Medulla oblongata (tissue), 1 donor: ENCODE data around the gene GPI.
"Not testable (repeated sequence)": the region's sequence is repeated elsewhere in the genome, so short reads cannot be mapped to it uniquely, and the experiment has no call there.

Experiments
- DNase-seq: peaks from one replicate; pipeline ENCODE4 v3.0.0-alpha.2; 2015; ENCODE audit errors: extremely low spot score

The GPI gene

DNA sequence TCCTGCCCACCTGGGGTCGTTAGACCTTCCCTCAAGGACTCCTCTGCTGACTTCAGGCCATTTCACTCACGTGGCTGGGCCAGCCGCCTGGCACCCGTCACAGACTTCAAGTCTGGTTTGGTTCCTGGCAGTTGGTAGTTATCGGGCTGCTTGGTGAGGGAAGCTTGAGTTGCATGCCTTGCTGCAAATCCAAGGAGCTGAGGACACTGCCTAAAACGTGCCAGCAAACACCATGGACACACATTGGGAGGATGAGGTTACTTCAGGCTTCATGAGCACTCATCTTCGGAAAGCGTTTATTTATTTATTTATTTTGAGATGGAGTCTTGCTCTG is 2.6 kb downstream of the GPI start:
- no peak for DNase-seq

DNA sequence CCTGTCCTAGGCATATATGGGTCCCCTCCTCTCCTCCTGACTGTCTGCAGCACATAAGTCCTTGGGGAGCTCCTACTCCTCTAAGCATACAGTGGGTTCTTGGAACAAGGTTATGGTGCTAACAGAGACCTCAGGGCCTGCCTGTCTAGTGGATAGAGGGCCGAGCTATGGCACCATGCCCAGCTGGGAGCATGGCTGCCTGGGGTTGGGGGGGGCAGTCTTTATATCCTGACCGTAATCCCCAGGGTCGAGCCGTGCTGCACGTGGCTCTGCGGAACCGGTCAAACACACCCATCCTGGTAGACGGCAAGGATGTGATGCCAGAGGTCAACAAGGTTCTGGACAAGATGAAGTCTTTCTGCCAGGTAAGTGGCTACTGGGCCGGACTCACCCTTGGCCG is 3.3 kb downstream of the GPI start:
- DNase-seq, result no peak

DNA sequence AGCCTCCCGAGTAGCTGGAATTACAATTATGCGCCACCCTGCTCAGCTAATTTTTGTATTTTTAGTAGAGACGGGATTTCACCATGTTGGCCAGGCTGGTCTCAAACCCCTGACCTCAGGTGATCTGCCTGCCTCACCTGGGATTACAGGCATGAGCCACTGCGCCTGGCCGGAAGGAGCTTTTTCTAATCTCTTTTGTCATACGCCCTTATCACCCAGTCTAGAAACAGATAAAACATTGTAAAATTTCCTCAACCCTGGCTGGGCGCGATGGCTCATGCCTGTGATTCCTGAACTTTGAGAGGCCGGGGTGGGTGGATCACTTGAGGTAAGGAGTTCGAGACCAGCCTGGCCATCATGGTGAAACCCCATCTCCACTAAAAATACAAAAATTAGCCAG is 4.2 kb downstream of the GPI start:
- DNase-seq, result not testable (repeated sequence)

DNA sequence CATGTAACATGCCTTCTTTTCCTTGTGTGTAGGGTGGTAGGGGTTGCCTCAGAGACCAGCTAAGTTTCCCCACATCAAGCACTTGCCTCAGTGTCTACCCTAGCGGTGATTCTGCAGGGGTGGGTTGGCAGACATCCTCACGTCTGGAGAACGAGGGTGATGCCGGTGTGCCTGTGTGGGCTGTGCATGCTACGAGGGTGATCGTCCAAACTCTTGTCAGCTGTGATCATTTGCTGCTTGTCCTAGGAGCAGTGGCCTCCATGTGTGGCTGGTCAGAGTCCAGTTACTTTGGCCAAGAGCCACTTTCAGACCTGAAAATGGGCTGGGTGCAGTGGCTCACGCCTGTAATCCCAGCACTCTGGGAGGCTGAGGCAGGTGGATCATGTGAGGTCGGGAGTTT is 5.1 kb downstream of the GPI start:
- DNase-seq, result no peak

DNA sequence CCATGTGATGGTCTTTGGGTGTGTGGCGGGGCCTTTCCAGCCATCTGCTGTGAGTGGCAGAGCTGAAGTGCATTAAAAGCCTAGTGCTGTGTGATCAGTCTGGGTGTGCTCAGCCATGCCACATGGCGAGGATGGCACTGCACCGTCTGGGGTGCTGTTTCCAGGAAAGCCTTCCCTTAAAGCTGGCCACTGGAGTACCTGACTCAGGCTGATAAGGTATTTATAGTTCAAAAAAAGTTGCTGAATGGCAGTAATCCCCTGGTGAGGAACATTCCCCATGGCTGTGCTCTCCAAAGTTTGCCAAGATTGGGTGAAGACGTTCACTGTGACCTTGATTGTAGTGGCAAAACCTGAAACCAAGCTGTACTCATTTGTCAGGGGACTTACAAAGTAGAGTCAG is 6.0 kb downstream of the GPI start:
- no peak for DNase-seq

DNA sequence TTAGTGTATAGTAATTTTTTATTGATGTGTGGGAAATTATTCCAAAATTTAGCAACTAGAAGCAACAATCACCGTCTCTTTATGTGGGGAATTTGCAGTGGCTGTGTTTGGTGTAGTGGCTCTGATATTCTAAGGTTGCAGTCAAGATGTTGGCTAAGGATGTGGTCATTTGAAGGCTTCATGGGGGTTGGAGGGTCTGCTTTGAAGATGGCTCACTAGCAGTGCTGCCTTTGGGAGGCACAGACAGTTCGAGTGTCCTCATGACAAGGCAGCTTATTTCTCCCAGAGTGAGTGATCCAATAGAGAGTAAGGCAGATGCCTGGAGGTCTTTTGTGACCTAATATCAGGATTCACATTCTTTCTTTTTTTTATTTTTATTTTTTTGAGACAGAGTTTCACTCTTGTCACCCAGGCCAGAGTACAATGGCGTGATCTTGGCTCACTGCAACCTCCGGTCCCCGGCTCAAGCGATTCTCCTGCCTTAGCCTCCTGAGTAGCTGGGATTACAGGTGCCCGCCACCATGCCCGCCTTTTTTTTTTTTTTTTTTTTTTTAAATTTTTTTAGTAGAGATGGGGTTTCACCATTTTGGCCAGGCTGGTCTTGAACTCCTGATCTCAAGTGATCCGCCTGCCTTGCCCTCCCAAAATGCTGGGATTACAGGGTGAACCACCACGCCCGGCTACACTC is 8.7 kb downstream of the GPI start:
- DNase-seq, result no peak

DNA sequence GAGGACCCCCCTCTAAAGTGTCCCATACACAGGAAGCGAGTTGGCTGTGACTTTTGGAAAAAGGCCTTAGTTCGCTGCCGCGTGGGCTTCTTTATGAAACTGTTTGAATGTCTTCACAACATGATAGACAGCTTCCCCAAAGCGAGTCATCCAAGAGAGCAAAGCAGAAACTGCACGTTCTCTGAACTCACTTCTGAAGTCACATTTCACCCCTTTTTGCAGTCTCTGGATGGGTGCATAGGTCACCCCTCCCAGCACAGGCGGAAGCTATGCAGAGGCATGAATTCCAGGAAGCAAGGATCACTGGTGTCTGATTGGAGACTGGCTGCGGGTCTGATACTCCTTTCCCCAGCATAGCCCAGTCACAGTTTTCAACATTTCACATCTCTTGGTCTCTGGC is 10.6 kb downstream of the GPI start:
- no peak for DNase-seq

DNA sequence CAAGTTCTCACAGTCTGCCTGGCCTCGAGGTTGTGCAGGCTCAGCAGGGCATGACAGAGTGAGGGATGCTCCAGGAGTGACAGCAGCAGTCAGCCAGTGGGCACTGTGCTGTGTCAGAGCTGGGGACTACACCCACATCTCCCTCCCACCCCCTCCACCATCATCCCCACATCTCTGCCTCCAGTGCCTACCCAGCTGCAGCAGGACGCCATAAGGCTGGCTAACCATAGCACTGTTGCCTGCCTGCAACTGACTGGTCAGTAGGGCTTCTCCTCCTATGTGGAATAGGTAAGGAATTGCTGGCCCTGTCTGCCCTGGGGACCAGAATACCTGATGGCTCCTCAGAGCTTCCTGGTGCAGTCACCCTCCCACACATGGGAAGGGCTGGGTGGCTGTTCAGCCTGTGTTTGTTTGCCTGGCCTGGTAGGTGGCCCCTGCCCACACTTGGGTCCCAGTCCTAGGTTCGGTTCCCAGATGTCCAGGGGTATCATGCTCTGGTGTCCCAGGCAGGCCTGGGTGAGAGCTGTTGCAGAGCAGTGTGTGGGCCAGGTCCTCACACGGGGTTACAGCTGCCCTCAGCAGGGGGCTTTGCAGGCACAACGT is 15.7 kb downstream of the GPI start:
- no peak for DNase-seq

DNA sequence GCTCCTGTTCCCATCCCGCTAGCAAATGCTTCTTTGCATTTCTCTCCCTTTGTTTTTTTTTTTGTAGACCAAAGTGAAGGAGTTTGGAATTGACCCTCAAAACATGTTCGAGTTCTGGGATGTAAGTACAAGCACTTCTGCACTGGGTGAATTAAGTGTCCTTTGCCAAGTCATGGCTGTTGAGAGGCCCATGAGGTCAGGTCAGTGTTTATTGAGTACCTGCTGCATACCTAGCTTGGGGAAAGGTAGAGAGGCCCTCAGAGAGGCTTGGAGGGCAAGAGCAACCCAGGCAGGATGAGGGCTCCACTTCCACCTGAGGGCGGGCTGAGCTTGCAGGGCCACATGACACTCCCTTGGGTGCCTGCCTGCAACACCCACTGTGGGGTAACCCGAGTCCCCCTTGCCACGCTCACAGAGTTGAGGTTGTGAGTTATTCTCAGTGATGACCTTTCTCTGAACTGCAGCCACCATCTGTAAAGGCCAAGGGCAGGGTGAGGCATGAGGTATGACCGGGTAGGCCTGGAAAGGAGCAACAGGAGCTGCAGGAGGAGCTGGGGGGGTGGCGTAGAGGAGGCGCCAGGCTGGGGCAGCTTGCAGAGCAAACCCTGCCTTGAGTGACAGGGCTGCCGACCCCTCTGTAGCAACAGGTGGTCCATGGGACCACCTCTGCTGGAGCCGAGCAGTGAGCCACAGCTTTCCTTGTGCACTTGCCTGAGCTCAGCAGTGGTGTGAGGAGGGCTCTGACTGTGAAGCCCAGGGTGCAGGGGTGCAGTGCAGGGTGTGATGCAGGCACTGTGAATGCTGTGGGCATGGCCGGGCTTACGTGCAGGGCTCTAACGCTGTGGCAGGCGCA is 16.6 kb downstream of the GPI start:
- DNase-seq, result no peak

DNA sequence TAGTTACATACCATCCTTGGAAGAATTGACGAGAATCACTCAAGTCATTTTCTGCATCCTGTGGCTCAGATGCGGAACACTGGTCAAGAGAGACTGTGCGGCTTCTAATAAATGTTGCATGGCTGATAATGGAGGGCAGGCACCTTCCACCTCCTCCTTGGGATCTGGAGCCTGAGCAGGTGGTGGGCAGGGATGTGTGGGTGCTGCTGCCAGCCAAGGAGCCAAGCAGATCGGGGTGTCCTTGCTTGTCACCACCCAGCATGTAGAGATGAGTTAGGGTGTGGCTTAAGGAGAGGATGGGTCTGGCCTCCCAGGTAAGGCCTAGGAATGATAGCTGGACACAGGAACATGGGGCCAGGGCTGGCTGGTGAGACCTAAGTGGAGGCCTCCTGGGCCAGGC is 17.5 kb downstream of the GPI start:
- DNase-seq, result no peak

DNA sequence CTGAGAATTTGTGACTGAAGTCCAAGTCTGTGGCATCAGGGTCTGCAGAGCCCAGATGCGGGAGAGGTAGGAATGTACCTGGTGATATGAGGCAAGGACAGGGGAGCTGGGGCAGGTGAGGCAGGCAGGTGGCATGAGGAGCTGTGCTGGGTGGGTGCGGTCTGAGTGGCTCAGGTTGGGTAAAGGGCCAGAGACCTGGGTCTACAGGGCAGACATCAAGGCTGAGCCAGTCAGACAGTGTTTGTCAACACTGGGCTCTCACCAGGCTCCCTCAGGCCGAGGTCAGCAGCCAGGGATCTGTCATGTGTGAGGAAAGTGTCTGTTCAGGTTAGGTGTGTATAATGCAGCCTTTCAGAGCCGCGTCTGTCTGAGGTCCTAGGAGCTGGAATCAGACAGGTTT is 18.6 kb downstream of the GPI start:
- no peak for DNase-seq

DNA sequence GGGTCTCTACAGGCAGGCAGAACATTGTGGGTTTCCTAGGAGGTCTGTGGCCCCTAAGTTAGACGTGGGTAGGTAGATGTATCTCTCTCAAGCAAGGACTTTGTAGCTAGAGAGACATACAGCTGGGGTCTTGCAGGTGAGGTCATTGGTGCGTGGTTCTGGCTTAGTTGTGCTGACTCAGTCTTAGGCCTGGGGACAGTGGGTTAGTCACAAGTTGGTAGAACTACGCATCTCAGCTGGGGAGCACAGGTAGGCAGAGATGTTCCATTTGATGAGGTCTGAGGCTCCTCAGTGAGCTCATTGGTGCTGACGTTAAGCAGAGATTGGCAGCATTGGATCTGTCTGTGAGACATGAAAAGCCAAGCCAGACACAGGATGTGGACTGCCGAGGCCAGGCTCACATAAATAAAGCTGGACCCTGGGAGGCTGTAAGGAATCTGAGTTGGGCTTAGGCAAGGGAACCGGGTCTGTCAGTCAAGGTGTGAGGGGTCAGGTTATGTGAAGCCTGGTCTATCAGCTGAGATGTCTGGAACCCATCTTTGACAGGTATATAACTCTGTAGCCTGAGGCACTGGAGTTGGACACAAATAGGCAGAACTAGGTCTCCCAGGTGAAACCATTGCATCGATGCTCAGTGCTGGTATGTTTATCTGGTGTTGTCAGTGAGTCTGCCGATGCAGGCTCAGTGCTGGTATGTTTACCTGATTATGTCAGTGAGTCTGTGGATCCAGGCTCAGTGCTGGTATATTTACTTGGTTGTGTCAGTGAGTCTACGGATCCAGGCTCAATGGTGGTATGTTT is 21.8 kb downstream of the GPI start:
- DNase-seq, result no peak

DNA sequence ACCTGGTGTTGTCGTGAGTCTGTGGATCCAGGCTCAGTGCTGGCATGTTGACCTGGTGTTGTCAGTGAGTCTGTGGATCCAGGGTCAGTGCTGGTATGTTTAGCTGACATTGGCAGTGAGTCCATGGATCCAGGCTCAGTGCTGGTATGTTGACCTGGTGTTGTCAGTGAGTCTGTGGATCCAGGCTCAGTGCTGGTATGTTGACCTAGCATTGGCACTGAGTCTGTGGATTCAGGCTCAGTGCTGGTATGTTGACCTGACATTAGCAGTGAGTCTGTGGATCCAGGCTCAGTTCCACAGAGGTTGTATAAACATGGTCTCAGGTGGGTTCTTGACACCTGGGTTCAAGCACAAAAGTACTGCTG is 22.4 kb downstream of the GPI start:
- DNase-seq, result no peak

DNA sequence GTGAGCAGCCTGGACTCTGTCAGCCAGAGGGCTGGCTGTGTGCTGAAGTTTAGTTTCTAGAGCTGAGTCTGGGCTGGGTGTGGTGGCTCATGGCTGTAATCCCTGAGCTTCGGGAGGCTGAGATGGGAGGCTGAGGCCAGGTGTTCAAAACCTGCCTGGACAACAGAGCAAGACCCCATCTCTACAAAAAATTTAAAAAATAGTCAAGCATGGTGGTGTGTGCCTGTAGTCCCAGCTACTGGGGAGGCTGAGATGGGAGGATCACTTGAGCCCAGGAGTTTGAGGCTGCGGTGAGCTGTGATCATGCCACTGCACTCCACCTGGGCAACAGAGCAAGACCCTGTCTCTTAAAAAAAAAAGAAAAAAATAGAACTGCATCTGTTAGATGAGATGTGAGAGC is 23.7 kb downstream of the GPI start:
- not testable (repeated sequence) for DNase-seq

DNA sequence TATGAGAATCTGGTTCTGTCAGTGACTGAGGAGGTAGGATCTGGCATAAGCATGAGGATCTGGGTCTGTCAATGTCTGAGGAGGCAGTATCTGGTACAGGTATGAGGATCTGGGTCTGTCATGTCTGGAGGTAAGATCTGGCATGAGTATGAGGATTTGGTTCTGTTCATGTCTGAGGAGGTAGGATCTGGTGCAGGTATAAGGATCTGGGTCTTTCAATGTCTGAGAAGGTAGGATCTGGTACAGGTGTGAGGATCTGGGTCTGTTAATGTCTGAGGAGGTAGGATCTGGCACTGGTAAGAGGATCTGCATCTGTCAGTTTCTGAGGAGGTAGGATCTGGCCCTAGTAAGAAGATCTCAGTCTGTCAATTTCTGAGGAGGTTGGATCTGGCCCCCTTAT is 26.8 kb downstream of the GPI start:
- DNase-seq, result no peak

DNA sequence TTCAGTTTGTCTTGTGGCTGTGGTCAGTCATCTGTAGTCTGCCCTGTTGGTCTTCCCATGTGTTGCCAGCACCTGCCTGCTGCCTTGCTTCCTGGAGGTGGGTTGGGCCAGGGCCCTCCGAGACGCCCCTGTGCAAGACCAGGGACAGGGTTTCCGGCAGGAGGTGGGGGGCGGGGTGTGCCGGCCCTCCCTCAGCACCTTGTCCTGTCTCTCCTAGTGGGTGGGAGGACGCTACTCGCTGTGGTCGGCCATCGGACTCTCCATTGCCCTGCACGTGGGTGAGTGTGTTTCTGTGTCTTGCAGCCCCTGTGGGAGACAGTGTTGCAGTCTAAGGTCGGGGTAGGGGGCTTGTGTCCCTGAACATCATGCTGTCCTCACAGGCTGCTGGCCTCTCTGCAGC is 28.0 kb downstream of the GPI start:
- DNase-seq, result no peak

DNA sequence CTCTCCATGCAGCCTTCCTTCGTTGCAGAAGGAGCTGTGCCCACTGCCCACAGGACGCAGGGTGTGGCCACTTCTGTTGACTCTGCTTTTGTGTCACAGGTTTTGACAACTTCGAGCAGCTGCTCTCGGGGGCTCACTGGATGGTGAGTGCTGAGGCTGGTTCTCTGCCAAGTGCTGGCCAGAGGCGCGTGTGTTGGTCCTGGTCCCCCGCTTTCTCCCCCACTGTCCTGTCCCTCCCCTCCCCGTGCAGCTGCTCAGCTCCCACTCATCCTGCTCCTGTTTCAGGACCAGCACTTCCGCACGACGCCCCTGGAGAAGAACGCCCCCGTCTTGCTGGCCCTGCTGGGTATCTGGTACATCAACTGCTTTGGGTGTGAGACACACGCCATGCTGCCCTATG is 28.6 kb downstream of the GPI start:
- DNase-seq, result no peak

DNA sequence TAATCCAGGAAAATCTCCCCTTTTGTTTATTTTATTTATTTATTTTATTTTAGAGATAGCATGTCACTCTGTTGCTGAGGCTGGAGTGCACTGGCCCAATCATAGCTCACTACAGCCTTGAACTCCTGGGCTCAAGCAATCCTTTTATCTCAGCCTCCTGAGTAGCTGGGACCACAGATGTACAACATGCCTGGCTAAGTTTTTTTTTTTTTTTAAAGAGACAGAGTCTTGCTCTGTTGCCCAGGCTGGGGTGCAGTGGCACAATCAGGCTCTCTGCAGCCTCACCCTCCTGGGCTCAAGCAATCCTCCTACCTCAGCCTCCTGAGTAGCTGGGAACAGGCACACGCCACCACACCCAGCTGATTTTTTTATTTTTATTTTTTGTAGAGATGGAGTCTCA is 32.9 kb downstream of the GPI start:
- no peak for DNase-seq

DNA sequence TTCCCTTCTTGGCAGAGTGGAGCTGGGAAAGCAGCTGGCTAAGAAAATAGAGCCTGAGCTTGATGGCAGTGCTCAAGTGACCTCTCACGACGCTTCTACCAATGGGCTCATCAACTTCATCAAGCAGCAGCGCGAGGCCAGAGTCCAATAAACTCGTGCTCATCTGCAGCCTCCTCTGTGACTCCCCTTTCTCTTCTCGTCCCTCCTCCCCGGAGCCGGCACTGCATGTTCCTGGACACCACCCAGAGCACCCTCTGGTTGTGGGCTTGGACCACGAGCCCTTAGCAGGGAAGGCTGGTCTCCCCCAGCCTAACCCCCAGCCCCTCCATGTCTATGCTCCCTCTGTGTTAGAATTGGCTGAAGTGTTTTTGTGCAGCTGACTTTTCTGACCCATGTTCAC is 34.9 kb downstream of the GPI start:
- no peak for DNase-seq

DNA sequence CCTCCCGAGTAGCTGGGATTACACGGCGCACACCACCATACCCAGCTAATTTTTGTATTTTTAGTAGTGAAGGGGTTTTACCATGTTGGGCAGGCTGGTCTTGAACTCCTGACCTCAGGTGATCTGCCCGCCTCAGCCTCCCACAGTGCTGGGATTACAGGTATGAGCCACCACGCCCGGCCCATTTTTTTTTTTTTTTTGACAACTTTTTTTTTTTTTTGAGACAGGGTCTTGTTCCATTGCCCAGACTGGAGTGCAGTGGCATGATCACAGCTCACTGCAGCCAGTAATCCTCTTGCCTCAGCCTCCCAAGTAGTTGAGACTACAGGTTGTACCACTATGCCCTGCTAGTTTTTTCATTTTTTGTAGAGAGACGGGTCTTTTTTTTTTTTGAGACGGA is 35.8 kb downstream of the GPI start:
- DNase-seq, result not testable (repeated sequence)

DNA sequence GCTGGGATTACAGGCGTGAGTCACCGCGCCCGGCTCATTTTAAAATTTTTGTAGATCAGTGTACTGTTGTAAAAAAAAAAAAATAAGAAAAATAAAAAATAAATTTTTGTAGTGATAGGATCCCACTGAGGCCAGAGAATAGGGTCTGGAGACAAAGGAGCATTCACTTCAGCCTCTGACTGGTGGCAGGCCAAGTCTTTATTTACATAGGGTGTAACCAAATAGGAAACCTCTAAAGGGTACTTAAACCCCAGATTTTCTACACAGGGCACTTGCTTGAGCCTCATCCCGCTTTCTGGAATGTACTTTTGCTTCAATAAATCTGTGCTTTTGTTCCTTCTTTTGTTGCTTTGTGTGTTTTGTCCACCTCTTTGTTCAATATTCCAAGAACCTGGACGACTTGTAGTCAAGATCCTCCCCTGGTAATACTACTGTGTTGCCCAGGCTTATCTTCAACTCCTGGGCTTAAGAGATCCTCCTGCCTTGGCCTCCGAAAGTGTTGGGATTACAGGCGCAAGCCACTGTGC is 37.1 kb downstream of the GPI start:
- DNase-seq, result no peak

DNA sequence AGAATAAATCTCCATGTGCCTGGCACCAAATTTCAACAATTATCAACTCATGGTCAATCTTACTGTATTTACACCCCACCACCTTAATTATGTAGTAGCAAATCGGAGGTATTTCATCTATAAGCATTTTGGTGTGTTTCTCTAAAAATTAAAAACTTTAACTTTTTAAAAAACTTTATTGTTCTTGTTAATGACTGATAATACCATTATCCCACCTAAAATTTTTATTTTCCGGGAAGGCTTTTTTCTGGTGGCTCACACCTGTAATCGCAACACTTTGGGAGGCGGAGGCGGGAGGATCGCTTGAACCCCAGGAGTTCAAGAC is 38.8 kb downstream of the GPI start:
- DNase-seq, result no peak
